HG03520 (cell line): ENCODE measurements around the gene SMCO4.

Experiments used
- ATAC-seq: cut with Tn5 transposase; IDR thresholded peaks from one replicate; pipeline ENCODE4 v1.9.1; 2021; ENCODE audit warnings: mild to moderate bottlenecking, moderate library complexity; ENCODE audit not compliant: unreplicated experiment

The SMCO4 gene

DNA sequence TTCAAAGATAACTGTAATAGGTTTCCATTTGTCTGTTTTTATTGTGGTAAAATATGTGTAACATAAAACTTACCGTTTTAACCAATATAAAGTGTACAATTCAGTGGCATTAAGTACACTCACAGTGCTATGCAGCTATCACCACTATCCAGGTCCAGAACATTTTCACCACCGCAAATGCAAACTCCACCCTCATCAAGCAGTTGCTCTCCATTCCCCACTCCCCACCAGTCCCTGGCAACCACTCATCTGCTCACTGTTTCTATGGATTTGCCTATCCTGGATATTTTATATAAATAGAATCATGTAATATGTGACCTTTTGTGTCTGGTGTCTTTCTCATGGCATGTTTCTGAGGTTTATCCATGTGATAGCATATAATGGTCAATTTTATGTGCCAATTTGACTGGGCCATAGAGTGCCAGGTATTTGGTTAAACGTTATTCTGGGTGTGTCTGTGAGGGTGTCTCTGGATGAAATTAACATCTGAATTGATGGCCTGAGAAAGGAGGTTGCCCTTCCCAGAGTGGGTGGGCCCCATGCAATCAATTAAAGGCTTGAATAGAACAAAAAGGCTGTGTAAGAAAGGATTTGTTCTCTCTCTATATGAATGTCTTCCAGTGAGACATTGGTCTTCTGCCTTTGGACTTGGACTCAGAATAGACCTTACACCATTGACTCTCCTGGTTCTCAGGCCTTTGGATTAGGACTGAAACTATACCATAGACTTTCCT, 17.2 kb upstream of the SMCO4 start:
- no peak for ATAC-seq

- no peak for ATAC-seq
Measured at GRCh38 chr11:93559681-93560080, 16.5 kb upstream of the SMCO4 start.

DNA sequence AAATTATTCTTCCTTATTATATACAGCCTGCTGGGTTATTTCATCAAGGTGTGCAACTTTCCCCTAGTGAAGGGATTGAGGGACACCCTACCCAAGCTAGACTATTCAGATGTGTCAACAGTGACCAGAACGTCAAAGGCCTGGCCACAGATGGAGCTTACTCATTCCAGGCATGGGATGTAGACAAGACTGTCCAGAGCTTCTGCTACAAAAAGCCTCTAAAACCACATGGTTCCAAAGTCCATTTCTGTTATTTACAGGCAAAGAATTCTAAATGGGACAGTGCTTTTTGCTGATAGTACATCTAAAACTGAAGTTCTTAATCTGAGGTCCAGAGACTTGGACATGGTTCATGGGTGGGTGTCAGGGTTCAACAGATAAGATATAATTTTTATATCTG, 9.7 kb upstream of the SMCO4 start:
- ATAC-seq = no peak

DNA sequence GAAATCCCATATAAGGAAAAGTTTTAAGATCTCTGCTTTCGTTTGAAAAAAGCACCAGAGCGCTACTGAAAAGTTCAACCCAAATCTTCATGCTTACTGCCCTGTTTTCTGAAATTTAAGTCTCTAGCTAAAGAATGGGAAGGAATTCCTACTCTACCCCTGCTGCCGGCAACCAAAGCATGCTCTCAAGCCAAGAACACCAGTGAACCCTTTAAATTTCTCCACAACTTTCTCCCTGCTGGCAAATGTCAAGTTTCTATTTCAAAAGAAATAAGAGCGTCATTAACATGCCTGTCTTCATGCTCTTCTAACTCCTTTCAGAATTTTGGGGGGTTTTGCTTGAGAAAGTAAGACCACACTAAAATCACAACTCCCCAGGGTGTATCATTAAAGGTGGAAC, 6.8 kb upstream of the SMCO4 start:
- ATAC-seq = no peak

DNA sequence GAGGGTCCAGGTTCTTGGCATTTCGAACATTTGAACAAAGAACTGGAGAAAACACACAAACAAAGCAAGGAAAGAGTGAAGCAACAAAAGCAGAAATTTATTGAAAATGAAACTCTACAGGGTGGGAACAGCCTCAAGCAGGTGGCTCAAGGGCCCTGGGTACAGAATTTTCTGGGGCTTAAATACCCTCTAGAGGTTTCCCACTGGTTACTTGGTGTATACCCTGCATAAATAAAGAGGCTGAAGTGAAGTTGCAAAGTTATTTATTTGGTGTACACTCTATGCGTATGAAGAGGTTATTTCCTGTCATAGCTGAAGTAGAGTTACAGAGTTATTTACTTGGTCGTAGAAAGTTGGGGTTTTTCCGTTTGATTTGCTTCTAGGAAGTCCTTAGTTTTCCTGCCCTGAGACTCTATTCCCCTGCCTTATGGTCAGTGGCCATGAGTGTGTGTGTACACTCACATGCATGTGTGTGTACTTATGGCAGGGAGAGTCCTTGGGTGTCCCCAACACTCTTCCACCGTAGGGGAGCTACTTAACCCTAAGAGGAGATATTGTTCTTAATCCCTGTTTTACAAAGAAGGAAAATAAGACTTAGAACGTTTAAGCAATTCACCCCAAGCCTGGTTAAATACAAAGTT, 5.6 kb upstream of the SMCO4 start:
- no peak for ATAC-seq

- ATAC-seq = no peak
Measured at GRCh38 chr11:93547773-93548172, 4.6 kb upstream of the SMCO4 start.

GRCh38 chr11:93547028-93547427, 3.8 kb upstream of the SMCO4 start:
- ATAC-seq = no peak

DNA sequence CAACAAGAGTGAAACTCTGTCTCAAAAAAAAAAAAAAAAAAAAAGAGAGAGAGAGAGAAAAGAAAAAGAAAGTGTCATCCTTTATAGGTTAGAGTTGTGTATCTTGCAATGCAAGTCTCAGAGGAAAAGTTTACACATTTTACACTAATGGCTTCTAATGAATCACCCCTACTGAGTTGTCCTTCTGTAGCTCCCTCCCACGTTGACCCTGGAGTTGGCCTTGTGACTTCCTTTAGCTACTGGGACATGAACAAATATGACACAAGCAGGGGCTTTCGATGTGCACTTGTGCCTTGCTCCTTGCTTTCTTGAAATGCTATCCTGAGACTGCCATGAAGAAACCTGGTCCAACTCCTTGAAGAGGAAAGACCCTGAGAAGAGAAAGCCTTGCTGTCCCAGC, 2.4 kb upstream of the SMCO4 start:
- ATAC-seq = no peak

GRCh38 chr11:93542811-93543229, 371 bp downstream of the SMCO4 start:
- peak; percentile 33 for ATAC-seq

- peak; percentile 43 for ATAC-seq
Measured at GRCh38 chr11:93541884-93542810, 1.0 kb downstream of the SMCO4 start.

- no peak for ATAC-seq
Measured at GRCh38 chr11:93540896-93541553, 2.2 kb downstream of the SMCO4 start.

GRCh38 chr11:93540337-93540736, 2.9 kb downstream of the SMCO4 start:
- no peak for ATAC-seq

DNA sequence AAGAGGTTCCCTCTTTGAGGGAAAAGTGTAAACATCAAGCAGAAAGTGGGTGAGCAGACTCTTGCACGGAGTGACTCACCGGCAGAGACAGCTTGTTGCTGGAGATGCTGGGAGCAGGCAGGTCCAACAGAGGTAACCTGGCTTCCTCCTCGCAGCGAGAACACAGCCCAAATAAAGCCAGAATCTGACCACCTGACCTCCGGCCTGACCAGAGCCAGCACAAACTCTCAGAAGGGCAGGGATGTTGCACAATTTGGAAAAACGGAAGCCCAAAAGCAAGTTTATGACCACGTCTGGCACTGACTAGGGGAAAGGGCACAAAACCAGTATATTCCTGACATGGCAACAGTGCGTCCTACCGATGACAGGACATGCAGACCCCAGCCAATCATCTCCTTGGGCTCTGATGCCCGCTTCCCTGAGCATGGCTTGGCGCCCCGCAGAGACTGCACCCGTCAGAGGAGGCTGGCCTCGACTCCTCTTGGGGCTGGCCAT, 5.4 kb downstream of the SMCO4 start:
- no peak for ATAC-seq

DNA sequence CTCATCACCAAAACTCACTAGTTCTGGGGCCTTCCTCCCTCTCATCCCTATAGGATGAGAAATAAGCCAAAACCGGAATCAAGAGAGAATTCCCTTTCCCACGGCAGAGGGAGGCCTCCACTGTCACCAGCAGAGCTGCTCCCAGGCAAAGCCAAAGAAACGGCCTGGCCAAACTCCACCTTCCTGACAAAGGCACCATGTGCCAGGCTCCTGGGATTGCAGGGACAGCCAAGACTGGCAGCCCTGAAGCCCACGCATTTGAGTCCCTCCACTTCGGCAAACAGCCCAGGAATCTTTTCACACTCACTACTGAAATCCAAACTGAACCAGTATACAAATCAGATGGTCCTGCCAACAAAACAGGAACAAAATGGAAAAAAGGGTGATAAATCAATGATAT, 6.1 kb downstream of the SMCO4 start:
- no peak for ATAC-seq

DNA sequence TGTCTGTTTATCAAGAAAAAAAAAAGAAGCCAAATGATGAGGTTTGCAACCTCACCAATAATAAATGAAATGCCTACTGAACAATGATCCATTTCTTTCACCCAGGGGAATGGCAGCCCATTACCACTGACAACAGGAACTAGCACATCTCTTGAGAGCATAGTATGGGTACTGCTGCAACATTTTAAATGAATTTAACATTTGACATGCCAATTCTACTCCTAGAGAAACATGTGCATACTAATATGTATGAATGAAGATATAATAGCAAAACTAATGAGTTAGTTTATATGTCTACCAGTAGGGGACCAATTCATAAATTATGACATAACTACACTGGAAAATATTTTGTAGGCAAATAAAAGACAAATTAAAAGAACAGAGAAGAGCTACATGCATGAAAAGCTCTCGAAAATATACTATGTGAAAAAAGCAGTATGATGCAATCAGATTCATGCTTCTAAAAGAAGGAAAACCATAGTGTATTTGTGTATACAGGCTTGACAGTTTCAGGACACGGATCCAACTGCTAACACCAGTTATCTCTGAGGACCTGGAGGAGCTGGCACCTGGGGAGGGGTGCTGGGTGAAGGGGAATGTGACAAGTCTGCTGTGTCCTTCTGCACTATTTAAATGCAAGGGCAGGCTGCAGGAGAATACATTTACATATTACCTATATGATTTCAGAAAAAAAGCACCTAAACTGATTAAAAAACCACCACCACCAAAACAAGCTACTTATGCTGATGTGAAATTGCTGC, 6.9 kb downstream of the SMCO4 start:
- ATAC-seq = no peak

DNA sequence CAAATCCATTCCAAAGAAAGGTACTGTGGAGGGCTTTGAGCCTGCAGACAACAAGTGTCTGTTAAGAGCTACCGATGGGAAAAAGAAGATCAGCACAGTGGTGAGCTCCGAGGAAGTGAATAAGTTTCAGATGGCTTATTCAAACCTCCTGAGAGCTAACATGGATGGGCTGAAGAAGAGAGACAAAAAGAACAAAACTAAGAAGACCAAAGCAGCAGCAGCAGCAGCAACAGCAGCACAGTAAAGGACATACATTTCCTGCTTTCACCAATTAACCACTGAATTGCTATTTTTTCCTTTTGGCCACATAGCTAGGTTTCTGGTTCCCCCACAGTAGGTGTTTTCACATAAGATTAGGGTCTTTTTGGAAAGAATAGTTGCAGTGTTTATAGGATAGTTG, 7.6 kb downstream of the SMCO4 start:
- ATAC-seq = peak; percentile 52

GRCh38 chr11:93532806-93533205, 10.4 kb downstream of the SMCO4 start:
- no peak for ATAC-seq

GRCh38 chr11:93532281-93532789, 10.9 kb downstream of the SMCO4 start:
- ATAC-seq = no peak

DNA sequence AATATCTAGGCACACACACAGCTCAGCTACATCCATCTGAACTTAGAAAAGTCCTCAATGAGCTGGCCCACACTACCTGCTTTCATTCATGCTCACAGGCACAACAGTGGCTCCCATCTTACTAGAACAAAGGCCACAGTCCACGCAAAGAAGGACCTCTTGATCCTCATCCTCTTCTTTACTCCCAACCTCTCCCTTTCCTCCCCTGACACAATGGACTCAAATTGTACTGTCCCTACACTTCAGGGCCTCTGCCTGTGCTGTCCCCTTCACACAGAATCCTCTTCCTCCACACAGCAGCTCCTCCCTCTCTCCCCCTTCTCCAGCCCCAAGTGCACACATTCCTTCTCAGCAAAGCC, 12.7 kb downstream of the SMCO4 start:
- ATAC-seq = no peak
